HG03342 (cell line): Measurements from ENCODE around the gene MLANA.
"Not testable (repeated sequence)": the region's sequence is repeated elsewhere in the genome, so short reads cannot be mapped to it uniquely, and the experiment has no call there.

Experiments used
- ATAC-seq: cut with Tn5 transposase; IDR thresholded peaks from one replicate; pipeline ENCODE4 v1.9.1; 2021; ENCODE audit warnings: mild to moderate bottlenecking, moderate library complexity; ENCODE audit not compliant: unreplicated experiment

Gene MLANA

DNA sequence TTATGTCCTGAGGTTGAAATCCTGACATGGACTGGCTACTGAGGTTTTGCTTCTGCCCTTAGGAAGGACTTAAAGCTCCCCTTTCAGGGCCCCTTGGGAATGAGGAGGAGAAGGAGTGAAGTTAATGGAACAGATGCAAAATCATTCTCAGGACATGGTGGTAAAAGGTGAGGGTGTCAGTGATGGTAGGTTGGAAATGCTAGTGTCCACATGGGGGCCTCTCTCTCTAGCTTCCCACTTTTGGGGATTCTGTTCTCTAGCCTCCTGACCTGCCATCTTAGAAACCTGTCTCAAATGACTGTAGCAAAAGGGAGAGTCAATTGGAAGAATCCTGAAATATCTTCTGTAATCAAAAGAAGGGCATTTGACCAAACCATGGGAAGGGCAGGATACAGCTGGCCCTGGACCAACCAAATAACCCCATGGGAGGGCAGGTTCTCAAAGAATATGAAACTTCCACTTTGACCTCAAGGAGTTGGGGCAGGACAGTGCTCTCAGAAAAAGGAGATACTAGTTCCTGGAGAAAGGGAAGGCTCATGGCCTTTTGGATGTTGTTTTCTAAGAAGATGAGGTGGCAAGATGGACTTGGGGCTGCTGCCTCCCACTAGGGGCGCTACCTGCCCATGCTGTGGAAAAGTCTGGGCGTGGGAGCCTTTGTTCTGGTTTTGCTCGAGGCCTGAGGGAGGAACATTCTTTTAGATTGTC, 21.2 kb upstream of the MLANA start:
- no peak for ATAC-seq

DNA sequence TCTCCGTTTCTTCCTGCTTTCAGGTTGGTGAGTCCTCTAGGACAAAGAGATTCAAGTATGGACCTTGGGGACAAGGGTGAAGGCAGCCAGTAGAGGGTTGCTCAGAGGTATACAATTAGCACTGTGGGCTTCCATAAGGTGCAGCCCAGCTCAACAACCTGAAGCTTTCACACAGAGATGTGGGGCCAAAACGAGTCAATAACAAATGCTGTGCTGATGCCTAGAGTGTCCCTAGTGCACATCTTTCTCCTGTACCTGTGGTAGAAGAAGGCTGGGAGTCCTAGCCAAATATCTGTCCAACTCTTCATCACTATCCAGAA, 20.7 kb upstream of the MLANA start:
- ATAC-seq, result no peak

DNA sequence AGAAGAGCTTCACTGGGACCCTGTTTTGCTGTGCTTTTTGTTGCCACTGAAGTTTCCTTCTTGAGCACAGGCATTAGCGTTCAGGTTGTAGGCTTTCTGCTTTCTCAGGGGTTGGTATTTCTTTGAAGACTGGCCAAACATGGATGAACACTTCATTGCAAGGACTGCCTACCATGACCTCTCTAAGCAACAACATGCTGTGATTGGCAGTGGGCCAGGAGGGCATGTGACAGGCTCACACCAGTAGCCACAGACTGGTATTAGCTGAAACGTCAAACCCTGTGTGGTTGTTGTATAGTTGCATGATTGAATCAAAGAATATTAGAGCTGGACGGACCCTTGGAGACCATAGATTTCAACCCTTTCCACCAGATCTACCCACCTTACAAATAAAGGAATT, 20.0 kb upstream of the MLANA start:
- no peak for ATAC-seq

DNA sequence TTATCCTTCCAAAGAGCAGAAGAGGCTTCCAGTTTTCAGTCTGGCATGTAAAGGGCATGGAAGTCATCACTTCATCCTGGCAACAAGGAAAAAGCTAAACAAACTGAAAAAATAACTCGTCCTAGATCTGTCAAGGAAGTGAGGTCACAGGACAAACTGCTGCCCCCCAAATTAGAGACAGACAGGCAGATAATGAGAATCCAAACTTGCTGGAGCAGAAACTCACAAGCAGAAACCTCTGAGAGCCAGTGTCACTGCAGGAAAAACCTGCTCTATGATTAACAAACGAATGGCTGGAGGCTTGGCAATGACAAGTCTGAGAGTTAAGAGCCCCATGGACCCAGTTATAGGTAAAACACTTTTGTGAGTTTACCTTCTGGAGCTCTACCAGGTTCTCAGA, 18.9 kb upstream of the MLANA start:
- no peak for ATAC-seq

DNA sequence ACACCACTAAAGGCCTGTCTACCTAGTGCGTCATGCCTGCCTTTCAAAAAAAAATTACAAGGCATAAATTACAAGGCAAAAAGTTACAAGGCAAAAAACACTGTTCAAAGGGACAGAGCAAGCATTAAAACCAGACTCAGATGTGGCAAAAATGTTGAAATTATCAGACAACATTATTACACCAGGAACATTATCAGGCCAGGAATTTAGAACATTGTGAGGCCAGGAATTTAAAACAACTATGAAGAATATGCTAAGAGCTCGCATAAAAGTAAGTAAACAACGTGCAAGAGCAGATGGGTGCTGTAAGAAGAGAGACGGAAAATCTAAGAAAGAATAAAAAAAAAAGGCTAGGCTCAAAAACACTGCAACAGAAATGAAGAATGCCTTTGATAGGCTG, 18.2 kb upstream of the MLANA start:
- no peak for ATAC-seq

DNA sequence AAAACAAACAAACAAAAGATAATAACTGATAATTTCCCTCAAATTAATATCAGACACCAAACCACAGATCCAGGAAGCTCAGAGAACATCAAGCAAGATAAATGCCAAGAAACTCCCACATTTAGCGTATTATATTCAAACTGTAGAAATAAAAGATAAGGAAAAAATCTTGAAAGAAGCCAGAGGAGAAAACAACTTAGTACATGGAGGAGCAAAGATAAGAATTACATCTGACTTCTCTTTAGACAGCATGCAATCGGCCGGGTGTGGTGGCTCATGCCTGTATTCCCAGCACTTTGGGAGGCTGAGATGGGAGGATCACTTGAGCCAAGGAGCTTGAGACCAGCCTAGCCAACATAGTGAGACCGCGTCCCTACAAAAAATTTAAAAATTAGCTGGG, 17.2 kb upstream of the MLANA start:
- ATAC-seq, result no peak

DNA sequence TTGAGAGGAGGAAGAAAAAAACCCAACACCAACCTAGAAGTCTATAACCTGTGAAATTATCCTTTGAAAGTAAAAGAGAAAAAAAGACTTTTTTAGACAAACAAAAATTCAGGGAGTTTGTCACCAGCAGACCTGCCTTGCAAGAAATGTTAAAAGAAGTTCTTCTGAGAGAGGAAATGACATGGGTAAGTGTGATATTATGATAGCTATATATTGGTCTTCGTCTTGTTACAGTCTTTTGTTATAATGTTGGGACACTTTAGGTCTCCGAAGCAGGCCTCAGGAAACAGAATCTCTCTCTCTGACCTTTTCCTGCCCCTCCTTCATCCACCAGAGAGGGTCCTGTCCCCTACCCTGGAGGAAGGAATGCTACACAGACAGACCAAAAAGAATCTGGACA, 16.6 kb upstream of the MLANA start:
- no peak for ATAC-seq

DNA sequence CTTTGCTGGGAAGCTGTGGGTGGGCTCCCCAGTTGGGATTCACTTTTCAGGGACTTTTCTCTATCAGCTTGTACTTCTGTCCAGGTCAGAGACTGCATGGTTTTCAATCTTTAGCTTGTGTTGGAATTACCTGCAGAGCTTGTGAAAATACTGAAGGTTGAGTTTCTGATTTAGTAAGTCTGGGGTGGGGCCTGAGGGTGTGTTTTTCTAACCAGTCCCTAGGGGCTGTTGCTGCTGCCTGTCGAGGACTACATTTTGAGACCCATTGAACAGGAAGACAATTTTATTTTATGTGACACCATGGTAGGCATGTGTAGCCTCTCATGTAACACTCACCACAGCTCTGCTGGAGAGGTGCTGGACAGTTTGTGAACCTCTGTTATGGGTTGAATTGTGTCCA, 14.7 kb upstream of the MLANA start:
- ATAC-seq, result no peak

DNA sequence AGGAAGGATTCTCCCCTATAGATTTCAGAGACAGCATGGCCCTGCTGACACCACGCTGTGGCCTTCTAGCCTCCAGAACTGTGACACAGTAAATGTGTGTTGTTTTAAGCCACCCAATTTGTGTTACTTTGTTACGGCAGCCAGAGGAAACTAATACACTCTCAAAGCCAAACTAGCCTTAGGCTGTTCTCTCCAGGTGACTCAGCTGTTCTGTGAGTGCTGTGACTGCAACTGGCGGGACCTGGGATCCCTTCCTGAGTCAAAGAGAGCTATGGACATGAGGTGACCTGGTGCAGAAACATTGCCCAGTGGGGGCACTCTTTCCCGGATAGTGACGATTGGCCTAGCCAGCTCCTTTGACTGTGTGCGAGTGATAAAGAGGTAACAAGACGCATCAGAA, 14.0 kb upstream of the MLANA start:
- ATAC-seq, result no peak

DNA sequence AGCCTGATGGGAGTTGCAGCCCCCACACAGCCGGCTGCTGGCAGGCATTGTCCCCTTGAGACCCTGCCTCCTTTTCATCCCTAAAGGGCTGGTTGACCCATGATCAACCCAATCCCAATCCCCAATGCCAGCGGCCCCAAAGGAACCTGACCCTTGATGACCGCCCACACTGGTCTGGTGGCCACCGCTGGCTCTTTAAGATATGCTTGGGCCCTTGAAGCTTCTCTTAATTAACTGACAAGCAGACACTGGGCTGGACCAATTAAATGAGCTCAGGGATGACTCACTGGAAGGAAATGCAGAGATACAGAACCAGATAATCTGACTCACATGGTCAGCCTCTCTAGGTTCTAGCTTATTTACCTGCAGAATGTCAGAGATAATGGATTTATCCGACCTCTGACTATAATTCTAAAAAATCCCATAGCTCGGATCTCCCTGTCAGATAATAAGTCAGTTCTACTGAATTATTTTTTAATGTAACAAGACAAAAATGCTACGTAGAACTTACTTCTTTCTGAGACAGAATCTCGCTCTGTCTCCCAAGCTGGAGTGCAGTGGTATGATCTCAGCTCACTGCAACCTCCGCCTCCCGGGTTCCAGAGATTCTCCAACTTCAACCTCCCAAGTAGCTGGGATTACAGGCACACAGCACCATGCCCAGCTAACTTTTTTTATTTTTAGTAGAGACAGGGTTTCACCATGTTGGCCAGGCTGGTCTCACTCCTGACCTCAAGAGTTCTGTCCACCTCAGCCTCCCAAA, 11.1 kb upstream of the MLANA start:
- ATAC-seq, result no peak

DNA sequence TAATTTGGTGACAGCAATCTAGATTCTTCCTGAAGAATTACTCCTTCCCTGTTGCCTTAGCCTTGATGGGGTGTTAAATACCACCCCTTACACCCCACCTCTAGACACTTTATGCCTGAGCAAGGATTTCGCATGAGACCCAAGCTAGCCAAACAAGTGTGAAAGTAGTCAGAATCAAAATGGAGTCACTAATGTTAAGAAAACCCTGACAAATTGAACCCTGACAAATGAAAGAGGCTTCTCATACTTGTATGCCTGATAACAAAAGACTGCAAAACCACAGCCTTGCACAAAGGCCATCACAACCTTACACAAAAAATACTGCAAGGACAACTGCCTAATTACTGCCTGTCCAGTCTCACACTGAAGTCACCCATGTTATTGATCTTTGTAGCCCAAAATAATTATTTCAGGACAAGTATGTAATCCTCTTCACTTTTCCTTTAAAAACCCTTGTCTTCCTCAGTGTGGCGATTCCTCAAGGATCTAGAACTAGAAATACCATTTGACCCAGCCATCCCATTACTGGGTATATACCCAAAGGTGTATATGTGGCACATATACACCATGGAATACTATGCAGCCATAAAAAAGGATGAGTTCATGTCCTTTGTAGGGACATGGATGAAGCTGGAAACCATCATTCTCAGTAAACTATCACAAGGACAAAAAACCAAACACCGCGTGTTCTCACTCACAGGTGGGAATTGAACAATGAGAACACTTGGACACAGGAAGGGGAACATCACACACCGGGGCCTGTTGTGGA, 8.3 kb upstream of the MLANA start:
- ATAC-seq, result not testable (repeated sequence)

DNA sequence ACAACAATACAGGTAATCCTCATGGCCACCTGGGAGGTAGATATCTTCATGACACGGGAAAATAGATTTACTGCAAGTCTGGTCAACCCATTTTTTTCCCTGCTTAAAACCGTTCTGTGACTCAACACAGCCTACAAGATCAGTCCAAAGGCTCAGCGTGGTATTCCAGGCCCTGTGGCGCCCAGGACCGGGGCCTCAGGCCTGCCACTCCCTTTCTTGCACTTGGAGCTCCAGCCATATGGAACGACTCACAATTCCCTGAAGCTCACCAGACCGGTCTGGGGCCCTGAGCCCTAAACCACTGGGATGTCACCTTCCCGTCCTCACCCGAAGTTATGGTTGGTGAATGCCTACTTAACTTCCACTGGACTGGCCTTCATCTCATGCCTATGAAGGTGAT, 6.5 kb upstream of the MLANA start:
- ATAC-seq, result no peak

DNA sequence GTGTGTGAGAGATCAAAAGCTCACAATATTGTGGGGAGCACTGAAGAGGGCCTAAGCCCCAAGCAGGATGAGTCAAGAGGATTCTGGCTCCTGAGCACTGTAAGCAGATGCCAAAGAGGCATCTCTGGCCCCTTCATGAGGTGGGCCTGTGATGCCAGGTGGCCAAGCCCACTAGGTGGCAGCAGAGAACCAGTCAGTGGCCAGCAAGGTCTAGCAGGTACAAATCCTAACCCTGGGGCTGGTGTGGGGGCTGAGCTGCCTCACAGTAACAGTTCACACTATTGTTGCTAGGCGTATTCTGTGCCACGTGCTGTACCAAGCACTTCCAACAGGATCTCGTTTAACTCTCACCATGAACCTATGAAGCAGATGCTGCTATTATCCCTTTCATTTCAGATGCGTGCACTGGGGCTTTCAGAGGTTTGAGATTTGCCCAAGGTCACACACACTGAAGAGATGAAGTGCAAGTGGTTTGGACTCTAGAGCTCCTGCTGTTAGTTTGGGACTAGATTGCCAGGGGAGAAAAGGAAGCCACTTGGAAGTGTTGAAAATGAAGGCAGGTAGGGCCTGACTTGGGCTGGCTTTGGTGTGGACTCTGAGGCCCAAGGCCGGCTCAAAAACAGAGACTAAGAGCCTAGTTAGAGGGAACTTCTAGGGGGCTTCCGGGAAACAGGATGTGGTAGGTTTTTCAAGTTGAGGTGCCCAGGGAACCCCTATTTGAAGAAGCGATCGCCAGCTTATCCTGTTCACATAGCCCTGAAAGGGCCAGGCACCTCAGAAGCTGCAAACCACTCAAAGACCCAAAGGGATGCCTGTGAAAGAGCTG, 4.4 kb upstream of the MLANA start:
- peak; percentile 93 for ATAC-seq

DNA sequence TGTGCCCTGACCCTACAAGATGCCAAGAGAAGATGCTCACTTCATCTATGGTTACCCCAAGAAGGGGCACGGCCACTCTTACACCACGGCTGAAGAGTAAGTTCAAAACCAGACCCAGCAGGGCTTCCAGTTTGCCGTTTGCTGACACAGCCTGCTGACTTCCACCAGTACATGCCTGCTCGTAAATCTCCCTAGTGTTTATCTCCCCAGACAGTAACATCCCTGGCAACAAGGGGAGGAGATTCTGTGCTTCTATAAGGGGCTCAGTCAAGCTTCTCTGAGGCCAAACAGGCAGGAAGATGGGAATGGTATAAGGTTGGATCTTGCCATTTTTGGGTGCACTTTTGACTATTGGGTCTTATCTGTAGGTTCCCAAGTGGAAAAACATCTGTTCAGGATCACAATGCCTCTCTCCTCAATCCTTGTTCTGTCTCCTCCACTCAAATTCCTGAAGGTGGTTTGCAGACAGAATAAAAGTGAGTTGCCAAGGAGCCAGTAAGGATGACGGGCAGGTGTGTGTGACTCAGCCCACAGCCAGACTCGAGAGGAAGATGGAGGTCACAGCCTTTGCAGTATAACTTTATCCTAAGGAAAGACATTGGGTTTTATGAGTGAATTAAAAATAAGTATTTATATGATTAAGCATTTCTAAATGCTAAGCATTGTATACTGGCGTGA, 1.9 kb downstream of the MLANA start:
- no peak for ATAC-seq

DNA sequence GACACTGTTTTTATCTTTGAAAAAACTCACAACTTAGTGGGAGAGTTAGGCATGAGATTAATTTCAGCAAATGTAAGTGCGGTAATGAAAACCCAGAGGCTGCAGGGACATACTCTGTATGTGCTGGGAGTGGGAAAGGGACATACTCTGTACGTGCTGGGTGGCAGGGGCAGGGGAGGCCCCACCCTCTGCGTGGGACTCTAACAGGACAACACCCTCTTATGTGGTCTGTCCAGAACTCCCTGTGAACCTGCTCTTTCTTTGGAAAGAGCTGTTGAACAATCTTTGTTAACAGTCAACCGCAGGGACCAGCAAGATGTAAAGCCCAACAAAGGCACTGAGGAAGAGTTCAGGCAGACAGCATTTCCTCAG, 2.4 kb downstream of the MLANA start:
- no peak for ATAC-seq

DNA sequence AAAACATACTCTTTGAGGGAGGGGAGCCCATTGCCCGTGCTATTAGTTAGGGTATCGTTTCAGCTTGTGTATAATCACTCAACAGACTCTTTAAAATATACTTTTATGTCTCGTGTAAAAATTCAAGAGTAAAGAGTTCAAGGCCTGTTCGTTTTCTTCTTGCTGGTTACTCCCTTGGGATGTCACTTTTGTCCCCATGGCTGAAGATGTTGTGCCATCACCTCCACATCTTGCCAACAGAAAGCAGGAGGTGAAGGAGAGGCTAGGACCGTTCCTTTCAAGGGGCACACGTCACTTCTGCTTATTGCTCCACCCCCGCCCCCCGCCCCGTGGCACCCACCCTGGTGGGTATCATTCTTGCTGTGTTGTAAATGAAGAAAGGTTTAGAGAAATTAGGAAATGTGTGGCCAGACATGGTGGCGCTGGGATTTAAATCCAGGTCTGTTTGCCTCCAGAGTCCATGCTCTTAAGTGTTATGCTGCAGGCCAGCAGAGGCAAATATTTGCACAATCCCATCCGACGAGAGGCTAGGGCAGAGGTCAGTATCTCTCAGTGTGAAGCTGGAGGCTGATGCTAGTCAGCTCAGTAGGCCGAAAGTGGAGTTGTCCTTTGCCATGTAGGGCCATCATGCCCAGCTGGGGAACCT, 3.0 kb downstream of the MLANA start:
- ATAC-seq, result no peak

DNA sequence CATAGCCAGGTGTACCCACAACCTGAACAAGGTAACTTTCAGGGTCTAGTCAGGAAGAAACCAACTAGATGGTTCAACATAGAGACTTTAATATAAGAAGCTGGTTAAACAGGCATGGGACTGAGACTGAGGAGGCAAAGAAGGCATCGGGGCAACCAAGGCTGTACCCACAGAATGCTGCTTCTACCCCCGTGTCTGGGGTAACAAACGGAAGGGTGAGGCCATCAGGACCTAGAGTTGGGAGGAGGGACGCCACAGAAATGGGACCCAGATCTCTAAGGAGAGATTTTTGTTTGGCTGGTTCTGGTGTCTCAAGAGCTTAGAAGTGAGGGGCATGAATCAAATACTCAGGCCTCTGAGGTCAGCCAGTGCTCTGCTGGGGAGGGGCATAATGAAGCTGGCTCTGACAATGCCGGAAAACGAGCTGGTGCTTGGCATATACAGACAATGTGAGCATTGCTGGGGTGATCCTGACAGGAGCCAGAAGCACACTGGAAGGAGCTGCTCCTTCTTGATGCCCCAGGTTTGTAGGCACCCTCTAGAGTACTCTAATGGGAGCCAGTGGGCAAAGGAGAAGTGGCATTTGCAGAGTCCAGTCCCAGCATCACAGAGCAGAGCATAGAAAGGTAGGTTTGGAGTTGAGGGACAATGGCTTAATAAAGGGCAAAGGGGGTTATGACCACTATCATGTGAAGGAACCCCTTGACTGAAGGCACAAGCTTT, 3.7 kb downstream of the MLANA start:
- ATAC-seq, result no peak

DNA sequence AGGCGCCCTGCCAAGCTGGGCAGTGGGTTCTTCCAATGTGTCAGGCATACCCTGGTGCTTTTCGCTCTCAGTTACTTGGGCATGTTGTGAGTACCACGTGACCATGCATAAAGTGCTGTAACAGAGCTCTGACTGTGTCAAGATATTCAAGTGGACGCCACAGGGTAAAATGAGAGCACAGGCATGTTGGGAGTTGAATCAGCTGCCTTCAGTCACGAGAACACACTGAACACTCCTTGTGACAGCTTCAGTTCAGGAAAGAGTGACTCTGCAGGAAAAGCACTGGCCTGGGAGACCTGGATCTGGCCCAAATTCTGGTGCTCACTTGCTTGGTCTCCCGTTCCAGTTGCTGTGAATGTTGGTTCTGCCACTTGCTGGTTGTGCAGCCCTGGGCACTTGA, 5.1 kb downstream of the MLANA start:
- no peak for ATAC-seq

DNA sequence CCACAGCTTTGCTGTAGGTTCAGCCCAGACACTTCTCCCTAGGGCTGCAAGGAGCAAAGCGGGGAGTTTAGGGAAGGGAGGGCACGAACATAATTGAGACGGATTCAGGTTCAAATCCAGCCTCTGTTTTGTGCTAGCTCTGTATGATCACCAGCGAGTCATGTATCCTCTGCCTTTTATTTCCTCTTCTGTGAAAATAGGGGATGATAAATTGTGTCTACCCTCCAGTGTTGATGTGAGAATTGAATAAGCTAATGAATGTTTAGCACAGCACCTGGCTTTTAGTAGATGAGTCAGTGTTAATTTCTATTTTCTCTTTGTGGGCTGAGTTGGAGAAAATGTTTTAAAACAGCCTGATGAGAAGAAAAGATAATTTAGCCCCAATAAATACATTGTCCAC, 6.2 kb downstream of the MLANA start:
- no peak for ATAC-seq

DNA sequence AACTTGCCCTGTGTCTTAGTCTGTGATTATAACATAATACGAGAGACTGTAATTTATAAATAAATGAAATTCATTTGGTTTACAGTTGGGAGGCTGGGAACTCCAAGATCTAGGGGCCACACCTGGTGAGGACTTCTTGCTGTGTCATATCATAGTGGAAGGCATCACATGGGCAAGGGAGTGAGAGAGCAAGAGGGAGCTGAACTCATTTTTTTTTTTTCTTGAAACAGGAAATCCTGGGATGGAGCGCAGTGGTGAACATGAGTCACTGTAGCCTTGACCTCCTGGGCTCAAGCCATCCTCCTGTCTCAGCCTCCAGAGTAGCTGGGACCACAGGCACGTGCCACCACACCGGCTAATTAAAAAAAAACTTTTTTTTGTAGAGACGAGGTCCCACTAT, 7.2 kb downstream of the MLANA start:
- ATAC-seq, result no peak
